HK-2 (cell line): Measurements from ENCODE around the gene ZFYVE21.

ENCODE experiments used
- DNase-seq: peaks from one replicate; pipeline ENCODE4 v3.0.0-alpha.2; 2018; ENCODE audit not compliant: unreplicated experiment

Gene ZFYVE21

GRCh38 chr14:103725001-103725682 is 9.5 kb downstream of the ZFYVE21 start:
- DNase-seq = no peak

- DNase-seq = no peak
Observed at GRCh38 chr14:103725739-103726395, 10.3 kb downstream of the ZFYVE21 start.

- DNase-seq = no peak
Observed at GRCh38 chr14:103726474-103726873, 10.9 kb downstream of the ZFYVE21 start.

GRCh38 chr14:103727313-103727980 is 11.8 kb downstream of the ZFYVE21 start:
- DNase-seq = no peak

GRCh38 chr14:103728141-103728540 is 12.5 kb downstream of the ZFYVE21 start:
- DNase-seq = no peak

- DNase-seq = no peak
Observed at GRCh38 chr14:103728721-103729120, 13.1 kb downstream of the ZFYVE21 start.

GRCh38 chr14:103729496-103730448 is 14.2 kb downstream of the ZFYVE21 start:
- no peak for DNase-seq

- no peak for DNase-seq
Observed at GRCh38 chr14:103730490-103731035, 15.0 kb downstream of the ZFYVE21 start.

- DNase-seq = no peak
Observed at GRCh38 chr14:103731481-103731880, 15.9 kb downstream of the ZFYVE21 start.

GRCh38 chr14:103731916-103732867 is 16.6 kb downstream of the ZFYVE21 start:
- DNase-seq = no peak

- DNase-seq = no peak
Observed at GRCh38 chr14:103732868-103733620, 17.4 kb downstream of the ZFYVE21 start.

- no peak for DNase-seq
Observed at GRCh38 chr14:103733651-103734050, 18.0 kb downstream of the ZFYVE21 start.

GRCh38 chr14:103734081-103734888 is 18.7 kb downstream of the ZFYVE21 start:
- DNase-seq = no peak

GRCh38 chr14:103735022-103735421 is 19.4 kb downstream of the ZFYVE21 start:
- no peak for DNase-seq

- no peak for DNase-seq
Observed at GRCh38 chr14:103735439-103735814, 19.8 kb downstream of the ZFYVE21 start.

GRCh38 chr14:103735815-103736545 is 20.4 kb downstream of the ZFYVE21 start:
- DNase-seq = no peak

GRCh38 chr14:103736546-103737431 is 21.2 kb downstream of the ZFYVE21 start:
- no peak for DNase-seq
